Measurements from ENCODE around the gene PSMC3IP.
A peak's percentile ranks its signal among the peaks of the same experiment; 100 is the strongest.

- TF ChIP-seq CTCF (conservative IDR thresholded peaks at IDR 0.05; ENCODE audit: low read depth in 2 of 2) (no peak), EZH2phosphoT487 (IDR thresholded peaks at IDR 0.05; ENCODE audit: unreplicated experiment) (no peak), JUNB (IDR thresholded peaks at IDR 0.05; ENCODE audit: unreplicated experiment) (no peak), EZH2 (IDR thresholded peaks at IDR 0.05; ENCODE audit: low read depth, unreplicated experiment) (no peak), REST (IDR thresholded peaks at IDR 0.05; ENCODE audit: unreplicated experiment) (no peak), POLR2AphosphoS5 (IDR thresholded peaks at IDR 0.05; ENCODE audit: low read depth) (peak; percentile 40), CREB1 (CRISPR knock-in tag; IDR thresholded peaks at IDR 0.05; ENCODE audit: low read depth) (no peak)
Measured at GRCh38 chr17:42536372-42537155, 41.0 kb downstream of the PSMC3IP start.
